ENCODE results near the gene CEACAM1.

The CEACAM1 gene

GRCh38 chr19:42497492-42498168 is 30.7 kb downstream of the CEACAM1 start:
- Histone ChIP-seq H4K20me1 (ENCODE audit: control insufficient read depth, insufficient read depth, low read depth, low read length) (no peaks in the 10 kb centered on the region), H3K36me3 (ENCODE audit: control insufficient read depth, low read length) (peaks cover 5% of the 10 kb centered on the region; the same call in 1 of the 2 replicates), H3F3A (ENCODE audit: control insufficient read depth, insufficient read depth) (peaks cover 6% of the 10 kb centered on the region), H3K4me2 (ENCODE audit: low read length) (peak overlapping the region; percentile 66), H3K9me3 (ENCODE audit: control insufficient read depth, insufficient read depth, low read length) (no peaks in the 10 kb centered on the region), H3K4me3 (ENCODE audit: low read length) (peak overlapping the region; percentile 52), H3K9me2 (replicated peaks; ENCODE audit: control insufficient read depth, low read length) (no peaks in the 10 kb centered on the region), H3K79me2 (ENCODE audit: control insufficient read depth, low read length) (no peaks in the 10 kb centered on the region), H3K4me1 (ENCODE audit: control insufficient read depth, low read length) (peaks cover 40% of the 10 kb centered on the region), H3K27me3 (ENCODE audit: control insufficient read depth, low read length) (no peaks in the 10 kb centered on the region), H3K27ac (ENCODE audit: low read depth, low read length) (peak overlapping the region; percentile 67)
- TF ChIP-seq EZH2phosphoT487 (IDR thresholded peaks at IDR 0.05; ENCODE audit: borderline replicate concordance, low read length) (no peak), CTCF (IDR thresholded peaks at IDR 0.05; ENCODE audit: low read depth, low read length, poor library complexity, severe bottlenecking) (no peak)

- Histone ChIP-seq H3K4me1 (ENCODE audit: control insufficient read depth, low read length) (peaks cover 36% of the 10 kb centered on the region), H3K27ac (ENCODE audit: low read depth, low read length) (peak overlapping the region; percentile 67), H4K20me1 (ENCODE audit: control insufficient read depth, insufficient read depth, low read depth, low read length) (no peaks in the 10 kb centered on the region), H3F3A (ENCODE audit: control insufficient read depth, insufficient read depth) (peaks cover 6% of the 10 kb centered on the region), H3K4me2 (ENCODE audit: low read length) (peak overlapping the region; percentile 66), H3K27me3 (ENCODE audit: control insufficient read depth, low read length) (no peaks in the 10 kb centered on the region), H3K36me3 (ENCODE audit: control insufficient read depth, low read length) (peaks cover 5% of the 10 kb centered on the region; the same call in 1 of the 2 replicates), H3K4me3 (ENCODE audit: low read length) (no peak overlapping the region), H3K9me3 (ENCODE audit: control insufficient read depth, insufficient read depth, low read length) (no peaks in the 10 kb centered on the region), H3K9me2 (replicated peaks; ENCODE audit: control insufficient read depth, low read length) (no peaks in the 10 kb centered on the region), H3K79me2 (ENCODE audit: control insufficient read depth, low read length) (no peaks in the 10 kb centered on the region)
- TF ChIP-seq CTCF (IDR thresholded peaks at IDR 0.05; ENCODE audit: low read depth, low read length, poor library complexity, severe bottlenecking) (no peak), EZH2phosphoT487 (IDR thresholded peaks at IDR 0.05; ENCODE audit: borderline replicate concordance, low read length) (no peak)
These were observed 31.7 kb downstream of the CEACAM1 start for GRCh38 chr19:42496460-42497133.

- Histone ChIP-seq H3K27ac (ENCODE audit: low read depth, low read length) (no peak overlapping the region), H3K9me2 (replicated peaks; ENCODE audit: control insufficient read depth, low read length) (no peaks in the 10 kb centered on the region), H3K79me2 (ENCODE audit: control insufficient read depth, low read length) (no peaks in the 10 kb centered on the region), H3K36me3 (ENCODE audit: control insufficient read depth, low read length) (peaks cover 5% of the 10 kb centered on the region; the same call in 1 of the 2 replicates), H3K4me1 (ENCODE audit: control insufficient read depth, low read length) (peaks cover 36% of the 10 kb centered on the region), H3K4me2 (ENCODE audit: low read length) (no peak overlapping the region), H4K20me1 (ENCODE audit: control insufficient read depth, insufficient read depth, low read depth, low read length) (no peaks in the 10 kb centered on the region), H3F3A (ENCODE audit: control insufficient read depth, insufficient read depth) (peaks cover 6% of the 10 kb centered on the region), H3K27me3 (ENCODE audit: control insufficient read depth, low read length) (no peaks in the 10 kb centered on the region), H3K4me3 (ENCODE audit: low read length) (no peak overlapping the region), H3K9me3 (ENCODE audit: control insufficient read depth, insufficient read depth, low read length) (no peaks in the 10 kb centered on the region)
- no peak for TF ChIP-seq EZH2phosphoT487 (IDR thresholded peaks at IDR 0.05; ENCODE audit: borderline replicate concordance, low read length)
- TF ChIP-seq CTCF (IDR thresholded peaks at IDR 0.05; ENCODE audit: low read depth, low read length, poor library complexity, severe bottlenecking), result no peak
These were observed 32.6 kb downstream of the CEACAM1 start for GRCh38 chr19:42495663-42496062.

Measured in DOHH2 (cell line).